ENCODE data around the gene OR2W3. TPM values are rescaled to one million over a fixed set of nuclear protein-coding genes. Genes with fewer than 3 reads are reported as not detected.

The OR2W3 gene
- 0.86 and 0.97 TPM in 2 replicates for total RNA-seq

DNA sequence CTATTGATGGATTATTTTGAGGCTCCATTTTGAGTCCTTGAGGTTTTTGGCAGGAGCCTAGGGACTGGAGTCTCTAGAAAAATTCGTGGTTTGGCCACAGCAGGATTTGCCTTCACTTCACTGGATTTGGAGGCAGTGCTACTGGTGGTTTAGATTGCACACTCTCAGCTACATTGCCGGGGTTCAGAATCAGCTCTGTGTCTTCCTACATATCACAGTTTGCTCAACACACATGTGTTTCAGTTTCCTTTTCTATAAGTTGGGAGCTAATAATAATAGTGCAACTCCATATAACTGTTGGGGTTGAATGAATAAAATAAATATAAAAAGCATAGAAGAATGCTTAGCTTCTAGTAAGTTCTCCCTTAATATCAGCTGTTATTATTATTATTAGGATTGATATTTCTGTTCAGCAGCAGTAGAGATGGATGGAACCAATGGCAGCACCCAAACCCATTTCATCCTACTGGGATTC lies at the start of gene OR2W3:
Gene OR2W3, plus strand, starts transcription at position 425 of the 475 bp plus-strand sequence. Its CDS starts 0 bp downstream, at position 425.
- no peak within 1 kb of the TSS for H3K4me3 ChIP-seq (ENCODE audit: low read depth, low read length)
- DNase-seq (ENCODE audit: low read depth) = no peak
- TF ChIP-seq, protein P1, sequence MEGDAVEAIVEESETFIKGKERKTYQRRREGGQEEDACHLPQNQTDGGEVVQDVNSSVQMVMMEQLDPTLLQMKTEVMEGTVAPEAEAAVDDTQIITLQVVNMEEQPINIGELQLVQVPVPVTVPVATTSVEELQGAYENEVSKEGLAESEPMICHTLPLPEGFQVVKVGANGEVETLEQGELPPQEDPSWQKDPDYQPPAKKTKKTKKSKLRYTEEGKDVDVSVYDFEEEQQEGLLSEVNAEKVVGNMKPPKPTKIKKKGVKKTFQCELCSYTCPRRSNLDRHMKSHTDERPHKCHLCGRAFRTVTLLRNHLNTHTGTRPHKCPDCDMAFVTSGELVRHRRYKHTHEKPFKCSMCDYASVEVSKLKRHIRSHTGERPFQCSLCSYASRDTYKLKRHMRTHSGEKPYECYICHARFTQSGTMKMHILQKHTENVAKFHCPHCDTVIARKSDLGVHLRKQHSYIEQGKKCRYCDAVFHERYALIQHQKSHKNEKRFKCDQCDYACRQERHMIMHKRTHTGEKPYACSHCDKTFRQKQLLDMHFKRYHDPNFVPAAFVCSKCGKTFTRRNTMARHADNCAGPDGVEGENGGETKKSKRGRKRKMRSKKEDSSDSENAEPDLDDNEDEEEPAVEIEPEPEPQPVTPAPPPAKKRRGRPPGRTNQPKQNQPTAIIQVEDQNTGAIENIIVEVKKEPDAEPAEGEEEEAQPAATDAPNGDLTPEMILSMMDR (IDR thresholded peaks at IDR 0.05; ENCODE audit: insufficient read depth, low read depth, low read length) = no peak

DNA sequence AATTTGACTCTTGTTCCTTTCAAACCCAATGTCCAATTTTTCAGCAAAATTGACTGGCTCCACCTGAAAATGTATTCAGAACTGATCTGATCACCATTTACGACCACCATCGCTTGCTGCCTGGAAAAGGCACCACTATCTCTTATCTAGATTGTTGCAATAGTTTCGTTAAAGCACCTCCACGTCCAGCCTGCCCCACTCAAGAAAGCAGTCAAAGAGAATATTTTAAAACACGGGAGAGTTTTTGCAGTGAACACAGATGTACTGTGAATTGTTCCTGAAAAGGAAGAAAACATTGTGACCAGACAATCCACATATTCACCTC lies 49.7 kb upstream of the OR2W3 start:
- no peak for DNase-seq (ENCODE audit: low read depth)
- TF ChIP-seq, protein P1 (IDR thresholded peaks at IDR 0.05; ENCODE audit: insufficient read depth, low read depth, low read length) = no peak
- H3K4me3 ChIP-seq (ENCODE audit: low read depth, low read length) = no peak overlapping the region

DNA sequence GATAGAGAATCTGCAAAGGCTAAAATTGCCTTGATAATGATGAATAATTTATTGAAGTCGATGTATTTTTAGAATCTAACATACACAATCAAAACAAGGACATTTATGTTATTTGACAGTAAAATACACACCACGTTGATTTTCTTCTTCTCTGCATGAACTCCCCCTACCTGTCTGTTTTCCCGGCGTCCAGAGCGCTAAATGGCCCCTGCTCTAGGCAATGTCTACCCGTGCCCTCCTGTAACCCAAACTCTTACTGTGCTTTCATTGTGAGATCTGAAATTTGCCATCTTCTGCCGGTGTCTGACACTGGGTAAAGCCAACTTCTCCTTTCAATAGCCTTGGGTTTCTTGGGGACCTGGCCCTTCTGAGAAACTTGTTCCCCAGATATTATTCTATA lies 47.0 kb upstream of the OR2W3 start:
- TF ChIP-seq, protein P1 (IDR thresholded peaks at IDR 0.05; ENCODE audit: insufficient read depth, low read depth, low read length) = no peak
- no peak for DNase-seq (ENCODE audit: low read depth)
- H3K4me3 ChIP-seq (ENCODE audit: low read depth, low read length) = no peak overlapping the region

DNA sequence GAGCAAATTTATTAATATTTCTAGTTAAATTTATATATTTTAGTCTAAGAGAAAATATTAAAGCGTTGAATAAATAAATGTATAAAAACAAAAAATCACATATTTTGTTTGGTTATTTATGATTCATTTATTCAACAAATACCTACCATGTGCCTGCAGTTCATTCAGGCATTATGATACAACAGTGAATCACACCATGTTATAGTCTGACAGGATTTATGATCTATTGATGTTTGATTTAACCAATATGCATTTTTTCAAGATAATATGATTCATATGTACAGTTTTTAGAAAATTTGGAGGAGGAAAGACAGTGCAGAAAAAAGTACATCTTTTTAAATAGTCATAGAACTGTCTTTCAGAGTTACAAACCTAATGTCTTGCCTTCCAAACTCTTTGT lies 45.8 kb upstream of the OR2W3 start:
- TF ChIP-seq, protein P1 (IDR thresholded peaks at IDR 0.05; ENCODE audit: insufficient read depth, low read depth, low read length) = no peak
- H3K4me3 ChIP-seq (ENCODE audit: low read depth, low read length) = no peak overlapping the region
- no peak for DNase-seq (ENCODE audit: low read depth)

DNA sequence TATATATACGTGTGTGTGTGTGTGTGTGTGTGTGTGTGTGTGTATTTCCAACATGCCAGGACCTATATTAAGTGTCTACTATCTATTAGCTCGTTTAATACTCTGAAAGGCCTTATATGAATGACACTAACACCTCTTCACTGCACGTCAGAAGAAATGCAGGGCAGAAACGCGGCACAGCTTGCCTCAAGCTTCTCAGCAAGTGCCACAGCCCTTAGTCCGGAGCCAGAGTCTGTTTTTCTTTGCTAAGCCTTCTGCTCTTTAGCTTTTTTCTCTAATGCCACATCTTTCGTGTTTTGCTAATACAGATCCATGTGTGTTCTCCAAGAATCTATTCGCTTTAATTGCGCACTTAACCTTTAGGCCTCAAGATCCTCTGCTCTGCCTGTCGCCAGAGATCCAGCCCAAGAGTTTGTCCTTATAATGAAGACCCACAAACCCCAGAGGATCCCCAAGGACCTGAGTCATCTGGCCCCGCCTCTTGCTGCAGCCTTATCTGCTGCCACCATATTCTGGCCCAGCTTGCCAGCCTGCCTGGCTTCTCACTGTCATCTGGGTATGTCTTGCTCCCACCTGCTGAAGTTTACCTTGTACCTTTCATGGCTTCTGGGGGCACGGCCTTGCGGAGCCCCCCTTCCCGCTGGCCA lies 40.4 kb upstream of the OR2W3 start:
- no peak overlapping the region for H3K4me3 ChIP-seq (ENCODE audit: low read depth, low read length)
- TF ChIP-seq, protein P1 (IDR thresholded peaks at IDR 0.05; ENCODE audit: insufficient read depth, low read depth, low read length) = no peak
- no peak for DNase-seq (ENCODE audit: low read depth)

DNA sequence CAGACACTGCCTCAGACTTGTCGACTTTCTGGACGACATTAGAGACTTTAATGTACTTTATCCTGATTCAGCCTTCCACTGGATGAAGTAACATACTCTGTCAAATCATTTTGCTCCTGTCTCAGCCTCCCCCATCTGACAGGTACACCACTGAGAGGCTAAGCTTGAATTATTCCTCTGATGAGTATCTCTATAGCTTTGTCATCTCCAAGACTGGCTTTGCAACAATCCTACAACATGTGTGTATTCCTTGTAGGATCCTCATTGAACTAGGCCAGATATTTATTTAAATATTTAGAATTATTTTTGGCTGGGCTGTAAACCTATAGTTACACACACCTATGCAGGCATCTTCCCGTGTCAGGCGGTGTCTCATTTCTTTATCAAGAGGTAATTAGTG lies 39.5 kb upstream of the OR2W3 start:
- DNase-seq (ENCODE audit: low read depth) = no peak
- H3K4me3 ChIP-seq (ENCODE audit: low read depth, low read length) = no peak overlapping the region
- TF ChIP-seq, protein P1 (IDR thresholded peaks at IDR 0.05; ENCODE audit: insufficient read depth, low read depth, low read length) = no peak

Measured in fibroblast of villous mesenchyme (primary cell).